ENCODE data around the gene FARP1. TPM values are rescaled to one million over a fixed set of nuclear protein-coding genes. Genes with fewer than 3 reads are reported as not detected.

Gene FARP1
- total RNA-seq, 1 experiment from 2014 or later: 96.6 TPM

DNA sequence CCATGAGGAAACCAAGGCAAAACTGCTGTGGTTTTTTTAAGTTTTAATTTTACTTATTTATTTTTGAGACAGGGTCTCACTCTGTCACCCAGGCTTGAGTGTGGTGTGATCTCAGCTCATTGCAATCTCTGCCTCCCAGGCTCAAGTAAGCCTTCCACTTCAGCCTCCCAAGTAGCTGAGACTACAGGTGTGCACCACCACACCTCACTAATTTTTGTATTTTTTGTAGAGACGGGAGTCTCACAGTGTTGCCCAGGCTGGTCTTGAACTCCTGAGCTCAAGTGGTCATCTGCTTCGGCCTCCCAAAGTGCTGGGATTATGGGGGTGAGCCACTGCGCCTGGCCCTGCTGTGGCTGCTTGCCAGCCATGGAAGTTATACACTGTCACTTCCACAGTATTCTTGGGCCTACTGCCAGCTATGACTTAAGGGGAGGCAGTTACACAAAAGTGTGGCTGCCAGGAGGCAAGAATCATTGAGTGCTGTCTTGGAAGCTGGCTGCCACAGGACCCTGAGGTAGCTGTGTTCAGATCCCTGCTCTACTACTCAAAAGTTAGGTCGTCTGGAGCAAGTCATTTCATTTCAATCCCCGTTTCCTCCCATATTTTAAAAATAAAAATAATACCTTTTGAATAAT, 12.7 kb downstream of the FARP1 start (continued):
- TF ChIP-seq, protein P1, sequence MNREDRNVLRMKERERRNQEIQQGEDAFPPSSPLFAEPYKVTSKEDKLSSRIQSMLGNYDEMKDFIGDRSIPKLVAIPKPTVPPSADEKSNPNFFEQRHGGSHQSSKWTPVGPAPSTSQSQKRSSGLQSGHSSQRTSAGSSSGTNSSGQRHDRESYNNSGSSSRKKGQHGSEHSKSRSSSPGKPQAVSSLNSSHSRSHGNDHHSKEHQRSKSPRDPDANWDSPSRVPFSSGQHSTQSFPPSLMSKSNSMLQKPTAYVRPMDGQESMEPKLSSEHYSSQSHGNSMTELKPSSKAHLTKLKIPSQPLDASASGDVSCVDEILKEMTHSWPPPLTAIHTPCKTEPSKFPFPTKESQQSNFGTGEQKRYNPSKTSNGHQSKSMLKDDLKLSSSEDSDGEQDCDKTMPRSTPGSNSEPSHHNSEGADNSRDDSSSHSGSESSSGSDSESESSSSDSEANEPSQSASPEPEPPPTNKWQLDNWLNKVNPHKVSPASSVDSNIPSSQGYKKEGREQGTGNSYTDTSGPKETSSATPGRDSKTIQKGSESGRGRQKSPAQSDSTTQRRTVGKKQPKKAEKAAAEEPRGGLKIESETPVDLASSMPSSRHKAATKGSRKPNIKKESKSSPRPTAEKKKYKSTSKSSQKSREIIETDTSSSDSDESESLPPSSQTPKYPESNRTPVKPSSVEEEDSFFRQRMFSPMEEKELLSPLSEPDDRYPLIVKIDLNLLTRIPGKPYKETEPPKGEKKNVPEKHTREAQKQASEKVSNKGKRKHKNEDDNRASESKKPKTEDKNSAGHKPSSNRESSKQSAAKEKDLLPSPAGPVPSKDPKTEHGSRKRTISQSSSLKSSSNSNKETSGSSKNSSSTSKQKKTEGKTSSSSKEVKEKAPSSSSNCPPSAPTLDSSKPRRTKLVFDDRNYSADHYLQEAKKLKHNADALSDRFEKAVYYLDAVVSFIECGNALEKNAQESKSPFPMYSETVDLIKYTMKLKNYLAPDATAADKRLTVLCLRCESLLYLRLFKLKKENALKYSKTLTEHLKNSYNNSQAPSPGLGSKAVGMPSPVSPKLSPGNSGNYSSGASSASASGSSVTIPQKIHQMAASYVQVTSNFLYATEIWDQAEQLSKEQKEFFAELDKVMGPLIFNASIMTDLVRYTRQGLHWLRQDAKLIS (CRISPR knock-in tag; IDR thresholded peaks at IDR 0.05; ENCODE audit: borderline replicate concordance): no peak
- TF ChIP-seq, protein P2, sequence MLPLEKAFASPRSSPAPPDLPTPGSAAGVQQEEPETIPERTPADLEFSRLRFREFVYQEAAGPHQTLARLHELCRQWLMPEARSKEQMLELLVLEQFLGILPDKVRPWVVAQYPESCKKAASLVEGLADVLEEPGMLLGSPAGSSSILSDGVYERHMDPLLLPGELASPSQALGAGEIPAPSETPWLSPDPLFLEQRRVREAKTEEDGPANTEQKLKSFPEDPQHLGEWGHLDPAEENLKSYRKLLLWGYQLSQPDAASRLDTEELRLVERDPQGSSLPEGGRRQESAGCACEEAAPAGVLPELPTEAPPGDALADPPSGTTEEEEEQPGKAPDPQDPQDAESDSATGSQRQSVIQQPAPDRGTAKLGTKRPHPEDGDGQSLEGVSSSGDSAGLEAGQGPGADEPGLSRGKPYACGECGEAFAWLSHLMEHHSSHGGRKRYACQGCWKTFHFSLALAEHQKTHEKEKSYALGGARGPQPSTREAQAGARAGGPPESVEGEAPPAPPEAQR (CRISPR knock-in tag; IDR thresholded peaks at IDR 0.05): no peak
- TF ChIP-seq ZNF425 (CRISPR knock-in tag; conservative IDR thresholded peaks at IDR 0.05): no peak

GRCh38 chr13:98156259-98156658, 13.4 kb downstream of the FARP1 start:
- TF ChIP-seq NFYB (CRISPR knock-in tag; conservative IDR thresholded peaks at IDR 0.05; ENCODE audit: low read depth) (no peak), FOXJ3 (CRISPR knock-in tag; IDR thresholded peaks at IDR 0.05; ENCODE audit: borderline replicate concordance) (no peak), GABPB1 (CRISPR knock-in tag; IDR thresholded peaks at IDR 0.05) (no peak), SOX15 (CRISPR knock-in tag; IDR thresholded peaks at IDR 0.05) (no peak), ZNF425 (CRISPR knock-in tag; conservative IDR thresholded peaks at IDR 0.05) (no peak), JAZF1 (CRISPR knock-in tag; IDR thresholded peaks at IDR 0.05) (no peak), MXD4 (CRISPR knock-in tag; IDR thresholded peaks at IDR 0.05; ENCODE audit: borderline replicate concordance) (no peak), RORB (CRISPR knock-in tag; IDR thresholded peaks at IDR 0.05) (no peak), OVOL2 (CRISPR knock-in tag; IDR thresholded peaks at IDR 0.05; ENCODE audit: borderline replicate concordance) (no peak), NR1H2 (CRISPR knock-in tag; IDR thresholded peaks at IDR 0.05) (no peak), ZNF416 (CRISPR knock-in tag; IDR thresholded peaks at IDR 0.05) (no peak), IRF1 (CRISPR knock-in tag; IDR thresholded peaks at IDR 0.05) (no peak), E2F4 (CRISPR knock-in tag; IDR thresholded peaks at IDR 0.05; ENCODE audit: borderline replicate concordance, low read depth) (no peak), STAT6 (CRISPR knock-in tag; conservative IDR thresholded peaks at IDR 0.05; ENCODE audit: low read depth) (no peak)
- TF ChIP-seq, protein P3, sequence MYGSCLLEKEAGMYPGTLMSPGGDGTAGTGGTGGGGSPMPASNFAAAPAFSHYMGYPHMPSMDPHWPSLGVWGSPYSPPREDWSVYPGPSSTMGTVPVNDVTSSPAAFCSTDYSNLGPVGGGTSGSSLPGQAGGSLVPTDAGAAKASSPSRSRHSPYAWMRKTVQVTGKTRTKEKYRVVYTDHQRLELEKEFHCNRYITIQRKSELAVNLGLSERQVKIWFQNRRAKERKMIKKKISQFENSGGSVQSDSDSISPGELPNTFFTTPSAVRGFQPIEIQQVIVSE (CRISPR knock-in tag; IDR thresholded peaks at IDR 0.05; ENCODE audit: borderline replicate concordance): no peak
- TF ChIP-seq, protein P4, sequence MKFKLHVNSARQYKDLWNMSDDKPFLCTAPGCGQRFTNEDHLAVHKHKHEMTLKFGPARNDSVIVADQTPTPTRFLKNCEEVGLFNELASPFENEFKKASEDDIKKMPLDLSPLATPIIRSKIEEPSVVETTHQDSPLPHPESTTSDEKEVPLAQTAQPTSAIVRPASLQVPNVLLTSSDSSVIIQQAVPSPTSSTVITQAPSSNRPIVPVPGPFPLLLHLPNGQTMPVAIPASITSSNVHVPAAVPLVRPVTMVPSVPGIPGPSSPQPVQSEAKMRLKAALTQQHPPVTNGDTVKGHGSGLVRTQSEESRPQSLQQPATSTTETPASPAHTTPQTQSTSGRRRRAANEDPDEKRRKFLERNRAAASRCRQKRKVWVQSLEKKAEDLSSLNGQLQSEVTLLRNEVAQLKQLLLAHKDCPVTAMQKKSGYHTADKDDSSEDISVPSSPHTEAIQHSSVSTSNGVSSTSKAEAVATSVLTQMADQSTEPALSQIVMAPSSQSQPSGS (CRISPR knock-in tag; IDR thresholded peaks at IDR 0.05; ENCODE audit: borderline replicate concordance, low read depth): no peak
- POLR2A ChIA-PET: no interaction called here
- no peak overlapping the region for H3K4me3 Mint-ChIP-seq
- H3K27ac Mint-ChIP-seq: no peak overlapping the region
- peaks cover 28% of the 10 kb centered on the region for H3K4me1 Mint-ChIP-seq
- CTCF ChIA-PET: interaction anchor here (2.6 kb wide), 1 partner anchor 123 kb away, joined by 7 read pairs; no protein-coding TSS in a partner anchor
- DNase-seq (ENCODE audit: low spot score): no peak
- peaks cover 8% of the 10 kb centered on the region; the same call in 1 of the 2 replicates for H3K36me3 Mint-ChIP-seq
- no peaks in the 10 kb centered on the region for H3K27me3 Mint-ChIP-seq (ENCODE audit: low read depth)
- ATAC-seq: no peak
- no peaks in the 10 kb centered on the region for H3K9me3 Mint-ChIP-seq

All from WTC11 (cell line).